COR-L47 (cell line): ENCODE data around the gene CCDC6.
"Not testable (repeated sequence)": the region's sequence is repeated elsewhere in the genome, so short reads cannot be mapped to it uniquely, and the experiment has no call there.

ENCODE experiments used
- DNase-seq: peaks from one replicate; lab custom pipeline; 2025; lab: John Stamatoyannopoulos, UW

Gene CCDC6

DNA sequence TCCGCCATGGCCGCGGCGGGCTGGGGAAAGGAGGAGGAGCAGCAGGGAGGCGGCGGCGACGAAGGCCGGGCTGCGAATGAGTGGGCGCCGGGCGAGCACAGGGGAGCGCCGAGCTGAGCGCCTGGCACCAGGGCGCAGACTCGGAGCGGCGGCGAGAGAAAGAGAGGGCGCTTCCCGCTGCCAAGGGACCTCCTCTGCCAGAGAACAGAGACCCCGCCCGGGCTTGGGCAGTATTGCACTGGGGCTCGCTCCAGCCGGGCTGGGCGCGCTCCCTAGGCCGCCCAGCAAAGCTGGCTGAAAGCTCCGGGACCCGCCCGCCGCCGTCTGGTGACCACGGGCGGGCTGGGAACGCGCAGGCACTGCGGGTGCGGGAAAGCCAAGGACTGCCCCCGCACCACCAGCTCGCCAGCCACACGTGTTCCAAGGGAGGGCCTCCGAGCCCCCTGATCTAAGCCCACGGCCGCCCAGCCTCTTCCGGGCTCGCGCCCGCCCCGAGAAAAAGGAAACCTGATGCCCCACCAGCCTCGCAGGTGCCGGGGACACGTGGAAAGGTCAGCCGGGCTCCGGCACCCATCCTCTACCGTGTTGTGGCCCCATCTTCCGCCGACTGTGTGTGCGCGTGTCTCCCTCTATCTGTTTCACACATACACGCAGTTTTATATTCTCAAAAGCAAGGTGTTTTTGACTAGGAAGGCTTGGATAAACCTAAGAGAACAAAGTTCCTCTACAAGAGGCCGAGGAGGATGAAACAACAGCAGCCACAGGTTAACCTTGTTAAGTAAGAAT lies at the start of gene CCDC6:
Gene CCDC6 (minus strand): TSS at position 140 of the 786 bp plus-strand sequence. CDS start 132 bp downstream, at position 8.
- DNase-seq = peak; percentile 93

DNA sequence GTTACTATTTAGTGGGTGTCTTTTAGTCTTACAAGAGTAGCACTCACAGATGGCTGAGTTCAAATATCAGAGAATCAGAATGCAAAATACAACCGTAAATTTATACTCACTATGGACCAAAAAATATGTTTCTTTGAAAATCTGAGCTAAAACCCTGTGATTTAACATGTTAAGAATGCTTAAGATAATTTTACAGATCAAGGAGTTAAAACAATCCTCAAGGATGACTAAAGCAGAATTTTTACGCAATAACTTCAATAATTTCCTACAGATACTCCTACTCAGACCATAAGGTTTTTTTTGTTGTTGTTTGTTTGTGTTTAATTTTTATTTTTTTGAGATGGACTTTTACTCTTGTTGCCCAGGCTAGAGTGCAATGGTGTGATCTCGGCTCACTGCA lies 47.9 kb upstream of the CCDC6 start:
- no peak for DNase-seq

DNA sequence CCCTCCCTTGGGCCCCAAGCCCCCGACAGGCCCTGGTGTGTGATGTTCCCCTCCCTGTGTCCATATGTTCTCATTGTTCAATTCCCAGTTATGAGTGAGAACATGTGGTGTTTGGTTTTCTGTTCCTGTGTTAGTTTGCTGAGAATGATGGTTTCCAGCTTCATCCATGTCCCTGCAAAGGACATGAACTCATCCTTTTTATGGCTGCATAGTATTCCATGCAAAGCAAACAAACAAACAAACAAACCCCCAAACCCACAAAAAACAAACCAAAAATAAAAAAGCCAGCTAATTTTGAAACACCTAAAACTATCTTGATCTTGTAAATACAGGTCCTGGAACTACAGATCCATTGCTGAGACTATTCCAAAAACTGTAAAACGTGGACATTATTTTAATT lies 47.4 kb upstream of the CCDC6 start:
- DNase-seq = not testable (repeated sequence)

DNA sequence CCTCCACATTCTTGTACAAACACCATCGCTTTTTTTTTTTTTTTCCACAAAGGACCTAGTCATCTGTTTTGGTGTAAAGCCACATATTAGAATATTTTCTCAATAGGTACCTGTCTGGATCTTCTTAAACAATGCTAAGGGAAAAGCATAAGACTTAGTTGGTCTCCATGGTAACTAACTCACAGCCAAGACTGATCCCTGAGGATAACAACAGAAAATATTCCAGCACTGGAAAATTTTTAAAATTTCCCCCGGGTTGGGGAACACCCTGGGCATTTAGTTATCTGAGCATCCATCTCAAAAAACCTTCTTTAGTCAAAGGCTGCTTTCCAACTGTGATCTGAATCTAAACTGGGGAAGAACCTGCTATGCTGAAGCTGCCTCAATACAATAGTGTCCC lies 43.7 kb upstream of the CCDC6 start:
- no peak for DNase-seq

DNA sequence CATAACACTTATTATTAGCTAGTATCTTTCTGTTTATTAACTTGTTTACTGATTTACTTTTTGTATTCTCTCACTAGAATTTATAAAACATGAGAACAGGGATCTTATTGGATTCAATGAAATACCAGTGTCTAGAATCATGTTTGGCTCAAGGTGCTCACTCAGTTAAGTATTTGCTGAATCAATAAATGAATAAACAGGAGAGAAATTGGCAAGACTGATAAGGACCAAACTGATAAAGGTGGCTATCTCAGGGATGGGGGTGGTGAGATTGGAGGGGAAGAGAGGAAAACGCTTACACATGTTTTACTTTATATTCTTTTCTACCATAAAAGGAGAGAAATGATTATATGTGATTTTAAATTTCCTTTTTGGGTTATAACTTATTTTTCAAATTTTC lies 43.3 kb upstream of the CCDC6 start:
- no peak for DNase-seq

DNA sequence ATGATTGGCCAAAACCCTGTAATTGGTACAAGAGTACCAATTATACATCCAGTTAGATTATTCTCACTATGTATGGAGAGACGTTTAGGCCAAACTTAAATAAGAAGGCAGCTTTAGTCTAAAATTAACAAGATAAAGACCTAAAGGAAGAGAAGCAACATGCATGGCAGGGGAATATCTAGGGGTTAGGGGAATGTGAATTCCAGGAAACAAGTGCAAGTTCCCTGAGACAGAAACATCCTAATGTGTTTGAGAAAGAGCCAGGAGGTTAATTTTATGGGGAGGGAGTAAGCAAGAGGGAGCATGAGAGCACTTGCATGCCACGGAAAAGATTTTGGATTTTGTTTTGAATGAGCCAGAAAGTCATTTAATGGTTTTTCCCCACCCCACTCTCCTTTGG lies 39.6 kb upstream of the CCDC6 start:
- no peak for DNase-seq

DNA sequence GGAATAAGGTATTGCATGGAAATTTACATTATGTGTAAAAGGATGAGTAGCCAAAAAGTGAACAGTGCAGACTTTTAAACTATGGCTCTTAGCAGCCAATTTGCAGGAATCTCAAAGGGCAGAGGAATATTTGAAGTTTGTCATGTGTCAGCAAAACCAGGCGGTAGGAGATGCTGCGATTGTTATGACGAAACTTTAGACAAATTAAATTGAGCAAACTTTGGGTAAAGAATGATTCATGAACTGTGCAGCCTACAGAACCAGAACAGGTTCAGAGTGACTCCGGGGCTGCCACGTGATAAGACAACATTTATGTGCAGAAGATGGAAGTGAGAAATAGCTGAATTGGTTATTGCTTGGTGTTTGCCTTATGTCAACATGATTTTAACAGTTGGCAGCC lies 39.2 kb upstream of the CCDC6 start:
- DNase-seq = no peak

DNA sequence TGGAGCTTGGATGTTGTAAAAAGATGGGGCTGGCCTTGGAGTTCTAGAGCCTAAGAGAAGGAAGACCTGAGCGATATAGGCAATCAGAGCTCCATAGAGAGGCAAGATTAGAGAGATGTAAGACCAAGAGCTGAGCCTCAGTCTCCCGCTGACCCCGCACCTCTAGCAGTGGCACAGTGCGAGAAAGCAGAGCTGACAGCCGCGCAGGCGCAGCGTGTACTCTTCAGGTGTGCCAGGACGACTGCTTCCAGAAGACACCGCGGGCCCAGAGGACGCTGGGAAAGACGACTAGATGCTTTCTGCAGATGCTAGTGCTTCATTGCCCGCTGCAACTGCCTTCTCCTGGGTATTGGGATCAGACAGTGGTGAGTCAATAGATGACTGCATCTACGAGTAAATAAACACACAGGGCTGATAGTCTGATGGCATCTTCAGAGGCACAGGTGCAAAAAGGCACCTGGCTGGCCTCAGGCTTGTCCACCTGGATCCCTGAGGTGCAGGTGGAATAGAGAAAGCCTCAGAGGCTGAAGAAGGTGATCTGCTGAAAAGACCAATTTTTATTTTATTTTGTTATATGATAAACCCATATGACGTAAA lies 38.1 kb upstream of the CCDC6 start:
- DNase-seq = no peak

DNA sequence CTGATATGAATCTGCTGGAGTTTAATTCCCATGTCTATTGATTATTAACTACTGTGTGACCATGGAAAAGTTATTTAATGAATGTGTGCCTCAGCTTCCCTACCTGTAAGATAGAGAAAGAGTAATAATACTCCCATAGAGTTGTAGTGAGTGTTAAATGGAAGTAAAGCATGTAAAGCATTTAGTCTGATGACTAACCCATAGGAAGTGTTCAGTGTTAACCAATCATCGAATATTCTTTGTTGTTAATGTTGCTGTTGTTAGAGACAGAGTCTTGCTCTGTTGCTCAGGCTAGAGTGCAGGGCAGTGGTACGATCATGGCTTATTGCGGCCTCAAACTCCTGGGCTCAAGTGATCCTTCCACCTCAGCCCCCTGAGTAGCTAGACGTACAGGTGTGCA lies 36.2 kb upstream of the CCDC6 start:
- DNase-seq = no peak

DNA sequence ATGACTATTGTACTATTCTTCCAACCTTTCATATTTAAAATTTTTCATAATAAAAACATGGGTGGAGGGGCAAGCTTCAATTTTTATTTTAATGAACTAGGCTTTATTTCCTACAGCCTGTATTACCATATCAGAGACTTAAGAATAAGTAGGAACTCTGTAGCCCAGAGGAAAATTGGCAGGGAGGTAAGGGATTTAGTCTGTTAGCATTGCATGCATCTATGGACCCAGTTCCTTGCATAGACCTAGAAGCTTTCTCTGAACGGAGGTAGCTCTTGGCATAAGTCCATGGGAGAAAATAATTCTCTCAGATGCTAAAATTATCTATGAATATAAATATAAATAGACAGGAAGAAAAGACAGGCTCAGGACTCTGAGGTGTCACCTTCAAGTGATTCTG lies 31.4 kb upstream of the CCDC6 start:
- DNase-seq = no peak

DNA sequence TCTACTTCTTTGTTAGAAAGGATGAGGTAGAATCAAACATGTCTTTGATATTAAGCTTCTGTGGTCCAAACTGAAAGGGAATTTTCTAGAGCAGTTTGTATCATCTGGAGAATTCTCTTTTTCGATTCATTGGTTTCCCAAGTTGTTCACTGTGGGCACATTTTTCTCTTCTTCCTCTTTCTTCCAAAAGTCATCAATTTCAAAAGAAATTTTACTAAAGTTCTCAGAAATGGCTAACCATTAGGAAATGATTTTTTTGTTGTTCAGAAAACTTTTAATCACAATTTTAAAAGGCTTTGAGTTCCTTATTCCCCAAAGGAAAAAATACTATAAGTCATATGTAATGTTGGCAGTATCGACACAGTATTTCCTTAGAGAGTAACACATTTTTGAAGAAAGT lies 28.3 kb upstream of the CCDC6 start:
- no peak for DNase-seq

DNA sequence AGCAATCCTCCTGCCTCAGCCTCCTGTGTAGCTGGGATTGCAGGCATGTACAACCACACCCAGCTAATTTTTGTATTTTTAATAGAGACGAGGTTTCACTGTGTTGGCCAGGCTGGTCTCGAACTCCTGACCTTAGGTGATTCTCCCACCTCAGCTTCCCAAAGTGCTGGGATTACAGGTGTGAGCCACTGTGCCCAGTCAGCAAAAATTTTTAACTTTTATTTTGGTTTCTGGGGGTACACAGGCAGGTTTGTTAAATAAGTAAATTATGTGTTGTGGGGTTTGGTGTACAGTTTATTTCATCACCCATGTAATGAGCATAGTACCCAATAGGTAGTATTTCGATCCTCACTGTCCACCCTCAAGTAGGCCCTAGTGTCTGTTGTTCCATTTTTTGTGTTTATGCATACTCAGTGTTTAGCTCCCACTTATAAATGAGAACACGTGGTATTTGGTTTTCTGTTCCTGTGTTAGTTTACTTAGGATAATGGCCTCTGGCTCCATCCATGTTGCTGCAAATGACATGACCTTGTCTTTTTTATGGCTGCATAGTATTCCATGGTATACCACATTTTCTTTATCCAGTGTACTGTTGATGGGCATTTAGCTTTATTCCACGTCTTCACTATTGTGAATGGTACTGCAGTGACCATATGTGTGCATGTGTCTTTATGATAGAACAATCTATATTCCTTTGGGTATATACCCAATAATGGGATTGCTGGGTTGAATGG lies 24.6 kb upstream of the CCDC6 start:
- not testable (repeated sequence) for DNase-seq

DNA sequence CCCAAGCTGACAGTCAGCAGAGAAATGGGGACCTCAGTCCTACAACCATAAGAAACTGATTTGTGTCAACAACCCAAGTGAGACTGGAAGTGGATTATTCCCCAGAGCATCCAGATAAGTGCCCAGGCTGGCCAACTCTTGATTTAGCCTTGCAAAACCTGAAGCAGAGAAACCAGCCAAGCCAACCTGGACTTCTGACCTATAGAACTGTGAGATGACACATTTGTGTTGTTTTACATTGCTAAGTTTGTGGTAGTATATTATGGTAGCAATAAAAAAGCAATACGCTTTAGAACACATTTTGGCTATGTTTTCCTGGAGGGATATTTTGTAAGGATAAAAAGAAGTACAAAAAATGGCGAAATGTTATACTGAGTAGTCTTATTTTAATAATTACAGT lies 19.7 kb upstream of the CCDC6 start:
- DNase-seq = no peak

DNA sequence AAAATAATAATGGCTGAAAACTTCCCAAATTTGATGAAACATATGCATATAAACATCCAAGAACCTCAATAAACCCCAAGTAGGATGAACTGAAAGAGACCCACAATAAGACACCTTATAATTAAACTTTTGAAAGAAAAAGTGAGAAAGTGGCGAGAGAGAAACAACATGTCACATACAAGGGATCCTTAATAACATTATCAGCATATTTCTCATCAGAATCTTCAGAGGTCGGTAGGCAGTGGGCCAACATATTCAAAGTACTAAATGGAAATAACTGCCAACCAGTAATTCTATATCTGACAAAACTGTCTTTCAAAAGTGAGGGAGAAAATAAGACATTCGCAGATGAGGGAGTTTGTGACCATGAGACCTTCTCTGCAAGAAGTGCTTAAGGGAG lies 16.6 kb upstream of the CCDC6 start:
- DNase-seq = no peak

DNA sequence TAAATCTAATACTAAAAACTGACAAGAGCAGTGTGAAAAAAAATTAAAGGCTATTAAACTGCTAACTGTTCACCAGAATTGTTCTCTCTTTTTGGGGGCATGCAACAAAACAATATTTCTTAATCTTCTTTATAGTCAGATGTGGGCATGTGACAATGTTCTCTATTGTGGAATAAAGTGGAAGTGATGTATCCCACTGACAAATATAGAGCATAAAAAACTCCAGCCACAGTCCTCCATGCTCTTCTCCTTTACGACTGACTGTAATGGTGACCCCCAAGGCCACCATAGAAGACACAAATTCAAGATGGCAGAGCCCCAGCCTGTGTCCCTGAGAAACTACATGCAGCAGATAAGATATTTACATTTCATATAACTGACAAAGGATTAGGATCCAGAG lies 11.6 kb upstream of the CCDC6 start:
- DNase-seq = no peak

DNA sequence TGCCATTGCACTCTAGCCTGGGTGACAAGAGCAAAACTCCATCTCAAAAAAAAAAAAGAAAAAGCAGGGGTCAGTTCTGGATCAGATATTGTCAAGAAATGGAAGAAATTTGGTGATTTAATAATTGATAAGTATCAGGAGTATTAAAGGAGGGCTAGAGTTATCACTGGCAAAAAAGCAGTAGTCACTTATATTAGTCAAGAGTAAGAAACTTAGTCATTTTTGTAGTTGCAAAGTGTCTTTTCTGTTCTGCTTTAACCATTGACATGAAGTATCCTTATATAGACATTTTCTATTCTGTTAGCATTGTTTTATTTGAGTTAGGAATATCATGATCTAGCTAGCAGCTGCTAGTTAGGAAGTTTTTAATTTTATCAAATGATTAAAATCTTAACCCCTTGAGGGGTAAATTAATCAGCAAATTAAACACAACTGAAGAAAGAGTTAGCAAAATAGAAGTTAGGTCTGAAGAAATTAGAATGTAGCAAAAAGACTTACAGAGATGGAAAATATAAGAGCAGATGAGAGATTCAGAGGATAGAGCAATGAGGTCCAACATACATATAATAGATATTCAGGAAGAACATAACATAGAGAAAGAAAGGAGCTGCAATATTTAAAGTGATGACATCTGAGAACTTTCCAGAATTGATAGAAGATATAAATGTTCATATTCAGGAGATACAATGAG lies 7.3 kb upstream of the CCDC6 start:
- DNase-seq = no peak

DNA sequence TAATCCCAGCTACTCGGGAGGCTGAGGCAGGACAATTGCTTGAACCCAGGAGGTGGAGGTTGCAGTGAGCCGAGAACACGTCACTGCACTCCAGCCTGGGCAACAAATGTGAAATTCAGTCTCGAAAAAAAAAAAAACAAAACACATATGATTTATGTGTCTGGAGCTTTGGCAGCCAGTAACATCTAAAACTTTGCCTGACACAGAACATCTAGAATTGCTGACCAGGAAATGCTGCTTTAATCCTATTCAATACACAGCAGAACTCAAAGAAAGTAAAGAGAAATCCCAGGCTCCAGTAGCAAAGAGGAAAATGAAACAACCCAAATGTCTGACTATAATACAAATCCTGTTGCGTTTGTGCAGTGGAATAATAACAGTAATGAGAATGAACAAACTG lies 4.5 kb upstream of the CCDC6 start:
- DNase-seq = no peak

DNA sequence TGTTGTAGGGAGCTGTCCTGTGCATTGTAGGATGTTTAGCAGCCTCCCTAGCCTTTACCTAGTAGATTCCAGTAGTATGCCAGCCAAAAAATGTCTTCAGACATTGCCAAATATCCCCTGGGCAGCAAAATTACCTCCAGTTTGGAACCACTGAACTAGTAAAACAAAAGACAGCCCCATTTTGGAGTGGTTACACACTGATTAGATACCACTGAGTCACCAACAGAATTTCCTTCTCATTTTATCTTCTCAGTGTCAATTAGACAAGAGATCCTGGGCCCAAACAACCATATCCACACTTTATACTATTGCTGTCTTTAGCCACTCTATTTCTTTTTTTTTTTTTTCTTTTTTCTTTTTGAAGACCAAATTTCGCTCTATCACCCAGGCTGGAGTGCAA lies 3.5 kb upstream of the CCDC6 start:
- no peak for DNase-seq

DNA sequence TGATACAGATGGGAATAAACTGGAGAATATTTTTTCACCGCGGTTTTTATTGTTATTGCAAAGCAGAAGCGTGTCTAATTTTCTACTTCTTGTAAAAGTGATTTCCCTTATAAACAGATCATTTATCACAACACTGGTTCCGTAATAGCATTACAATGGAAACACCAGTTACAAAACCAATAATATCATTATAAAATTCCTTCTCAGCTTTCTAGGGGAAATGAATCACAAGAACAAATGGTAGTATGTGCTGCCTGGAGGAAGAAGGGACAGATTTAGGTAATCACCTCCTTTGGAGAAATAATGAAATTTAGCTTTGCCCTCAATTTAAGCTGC lies 2.4 kb upstream of the CCDC6 start:
- no peak for DNase-seq

DNA sequence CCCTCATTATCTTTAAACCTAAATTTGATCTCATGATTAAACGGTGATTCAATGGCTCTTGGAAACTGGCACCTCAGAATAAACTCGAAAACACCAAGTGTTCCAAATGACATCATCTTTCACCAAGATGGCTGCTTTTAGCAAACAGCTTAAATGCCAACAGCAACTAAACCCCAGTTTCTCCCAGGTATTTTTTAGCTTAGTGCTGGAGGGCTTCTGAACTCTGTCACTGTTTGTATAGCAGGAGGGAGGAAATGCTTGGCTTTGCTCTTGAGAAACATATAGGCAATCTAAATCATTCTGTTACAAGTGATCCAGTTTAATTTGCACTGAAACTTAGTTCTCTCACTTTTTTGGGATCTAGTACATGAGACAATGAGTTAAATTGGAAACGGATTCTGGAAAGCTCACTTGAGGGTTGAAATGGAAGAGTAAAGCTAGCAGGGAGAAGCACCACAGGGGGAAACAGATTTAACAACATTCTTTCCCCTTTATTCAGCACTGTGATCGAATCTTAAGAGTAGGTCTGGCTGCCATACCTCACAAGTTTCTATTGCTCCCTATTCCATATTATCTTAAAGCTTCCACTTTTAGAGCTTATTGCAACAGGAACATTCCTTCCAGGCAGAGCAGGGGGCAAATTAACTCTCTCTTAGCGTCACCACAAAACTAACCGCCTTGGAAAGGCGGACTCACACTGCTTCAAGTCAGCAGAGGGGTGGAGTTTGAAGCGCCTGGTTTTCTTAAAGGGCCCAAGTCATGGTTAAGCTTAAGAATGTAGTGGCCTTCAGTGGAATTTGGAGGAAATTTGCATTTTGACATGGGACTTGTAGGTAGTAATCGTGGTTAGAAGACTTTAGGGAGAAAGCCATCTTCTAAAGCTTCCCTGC lies 1.8 kb upstream of the CCDC6 start:
- no peak for DNase-seq

DNA sequence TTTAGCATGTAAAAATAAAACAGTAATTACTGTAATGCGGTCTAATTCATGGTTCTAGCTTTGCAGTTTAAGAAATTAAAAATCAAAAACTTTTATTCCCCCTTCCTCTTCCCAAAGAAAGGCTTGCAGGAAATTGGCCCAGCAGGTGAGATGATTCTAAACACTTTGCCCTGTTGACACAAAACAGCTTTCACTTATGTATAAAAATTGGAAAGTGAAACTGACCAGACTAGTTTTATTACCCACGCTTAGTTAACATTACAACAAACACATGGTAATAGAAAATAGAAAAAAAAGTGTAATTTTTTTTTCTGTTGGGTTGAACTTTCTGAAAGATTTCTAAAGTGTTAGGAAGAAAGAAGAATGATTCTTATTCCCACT lies 1.2 kb upstream of the CCDC6 start:
- peak; percentile 20 for DNase-seq
